ENCODE measurements around the gene IQSEC1. TPM values are rescaled to one million over a fixed set of nuclear protein-coding genes. Genes with fewer than 3 reads are reported as not detected.

The IQSEC1 gene
- total and polyA plus RNA-seq, 7 donors, result 2.5 to 39.1 (median 23.9) TPM

DNA sequence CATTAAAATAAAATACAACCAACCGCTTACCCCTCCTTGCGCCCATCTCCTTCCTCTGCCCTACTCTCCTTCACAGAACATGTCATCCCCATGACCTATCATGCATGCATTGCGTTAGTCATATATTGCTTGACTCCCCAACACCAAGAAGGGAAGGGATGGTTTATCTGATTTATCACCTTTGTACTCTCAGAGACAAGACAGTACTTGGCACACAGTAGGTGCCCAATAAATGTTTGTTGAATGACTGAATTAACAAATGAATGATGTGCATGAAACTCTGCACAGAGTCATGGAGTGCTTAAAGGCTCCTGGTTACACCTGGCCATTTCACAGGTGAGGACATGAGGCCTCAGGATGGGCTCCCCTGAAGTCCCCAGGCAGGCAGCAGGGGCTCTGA lies 59.7 kb downstream of the IQSEC1 start:
- H3K4me3 ChIP-seq, result no peak overlapping the region

DNA sequence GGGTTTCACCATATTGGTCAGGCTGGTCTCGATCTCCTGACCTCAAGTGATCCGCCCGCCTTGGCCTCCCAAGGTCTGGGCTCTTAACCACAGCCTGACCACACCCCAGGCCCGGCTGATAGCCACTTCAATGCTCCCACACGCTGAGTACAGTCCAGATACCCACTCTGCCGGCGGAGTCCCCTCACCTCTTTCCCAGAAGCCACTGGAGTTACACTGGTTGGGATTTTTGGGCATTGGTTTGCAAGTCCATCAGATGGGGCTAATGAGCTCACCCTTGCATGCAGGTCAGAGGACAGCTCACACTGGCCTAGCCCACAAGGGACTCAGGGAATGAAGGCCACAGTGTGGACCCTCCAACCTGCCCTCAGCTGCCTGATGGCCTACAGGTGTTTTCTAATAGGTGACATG lies 60.1 kb downstream of the IQSEC1 start:
- no peak overlapping the region for H3K4me3 ChIP-seq
- H3K27me3 ChIP-seq, result no peaks in the 10 kb centered on the region
- DNase-seq, result peak; percentile 56
- H3K36me3 ChIP-seq, result no peaks in the 10 kb centered on the region
- no peaks in the 10 kb centered on the region for H3K9me3 ChIP-seq
- intact Hi-C loops (cut with DNase I), result no loop called here
- peaks cover 0 to 7% (median 0%) of the 10 kb centered on the region in 4 donors for H3K4me1 ChIP-seq
- 77 to 81% methylated on average over 7 of the region's 7 CpGs for WGBS, 2 donors
- TF ChIP-seq, protein P1, sequence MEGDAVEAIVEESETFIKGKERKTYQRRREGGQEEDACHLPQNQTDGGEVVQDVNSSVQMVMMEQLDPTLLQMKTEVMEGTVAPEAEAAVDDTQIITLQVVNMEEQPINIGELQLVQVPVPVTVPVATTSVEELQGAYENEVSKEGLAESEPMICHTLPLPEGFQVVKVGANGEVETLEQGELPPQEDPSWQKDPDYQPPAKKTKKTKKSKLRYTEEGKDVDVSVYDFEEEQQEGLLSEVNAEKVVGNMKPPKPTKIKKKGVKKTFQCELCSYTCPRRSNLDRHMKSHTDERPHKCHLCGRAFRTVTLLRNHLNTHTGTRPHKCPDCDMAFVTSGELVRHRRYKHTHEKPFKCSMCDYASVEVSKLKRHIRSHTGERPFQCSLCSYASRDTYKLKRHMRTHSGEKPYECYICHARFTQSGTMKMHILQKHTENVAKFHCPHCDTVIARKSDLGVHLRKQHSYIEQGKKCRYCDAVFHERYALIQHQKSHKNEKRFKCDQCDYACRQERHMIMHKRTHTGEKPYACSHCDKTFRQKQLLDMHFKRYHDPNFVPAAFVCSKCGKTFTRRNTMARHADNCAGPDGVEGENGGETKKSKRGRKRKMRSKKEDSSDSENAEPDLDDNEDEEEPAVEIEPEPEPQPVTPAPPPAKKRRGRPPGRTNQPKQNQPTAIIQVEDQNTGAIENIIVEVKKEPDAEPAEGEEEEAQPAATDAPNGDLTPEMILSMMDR (IDR thresholded peaks at IDR 0.05), result no peak
- TF ChIP-seq POLR2AphosphoS5 (IDR thresholded peaks at IDR 0.05) (no peak), EP300 (IDR thresholded peaks at IDR 0.05) (no peak), POLR2A (IDR thresholded peaks at IDR 0.05) (no peak)
- H3K27ac ChIP-seq, result peak overlapping the region in 3 of 4 donors; percentile 23 to 50 (median 49)

More for the DNA sequence above, 59.7 kb downstream of the IQSEC1 start:
- Histone ChIP-seq H3K27ac (peak overlapping the region in 3 of 4 donors; percentile 23 to 68 (median 49)), H3K9me3 (no peaks in the 10 kb centered on the region), H3K27me3 (no peaks in the 10 kb centered on the region), H3K4me1 (peaks cover 0 to 11% (median 2%) of the 10 kb centered on the region in 4 donors), H3K36me3 (no peaks in the 10 kb centered on the region)
- no peak for DNase-seq
- no peak for TF ChIP-seq POLR2A (IDR thresholded peaks at IDR 0.05)
- TF ChIP-seq POLR2AphosphoS5 (IDR thresholded peaks at IDR 0.05), result no peak
- no peak for TF ChIP-seq EP300 (IDR thresholded peaks at IDR 0.05)
- TF ChIP-seq, protein P1 (IDR thresholded peaks at IDR 0.05), result no peak
- intact Hi-C loops (cut with DNase I), result no loop called here
- 79 to 95% methylated on average over 3 of the region's 3 CpGs for WGBS, 2 donors

DNA sequence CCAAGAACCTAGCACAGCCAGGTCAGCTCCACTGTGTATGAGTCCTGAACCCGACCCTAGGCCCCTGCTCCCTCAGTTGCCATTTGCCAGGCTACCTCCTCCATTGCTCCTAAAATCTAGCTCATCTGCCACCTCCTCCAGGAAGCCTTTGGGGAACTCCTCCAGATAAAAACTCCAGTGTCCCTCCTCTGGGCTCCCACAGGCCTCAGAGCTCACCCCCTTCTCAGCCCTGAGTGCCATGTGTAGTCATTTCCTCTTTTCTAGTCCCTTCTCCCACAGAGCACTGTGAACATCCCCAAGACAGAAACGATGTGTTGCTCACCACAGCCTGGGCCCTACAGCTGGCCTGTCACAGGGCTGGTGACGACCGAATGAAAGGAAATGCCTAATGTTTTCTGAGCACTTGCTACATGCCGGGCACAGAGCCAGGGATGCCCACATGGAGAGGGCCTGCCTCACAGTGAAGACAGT lies 61.0 kb downstream of the IQSEC1 start:
- Histone ChIP-seq H3K36me3 (no peaks in the 10 kb centered on the region), H3K27me3 (no peaks in the 10 kb centered on the region), H3K9me3 (no peaks in the 10 kb centered on the region), H3K4me1 (peaks cover 0 to 6% (median 0%) of the 10 kb centered on the region in 4 donors), H3K27ac (peak overlapping the region in 3 of 4 donors; percentile 46 to 61 (median 60)), H3K4me3 (no peak overlapping the region)
- WGBS, 2 donors, result 49 to 73% methylated on average over 5 of the region's 5 CpGs
- peak; percentile 89 for DNase-seq
- intact Hi-C loops (cut with DNase I), result no loop called here
- TF ChIP-seq EP300 (IDR thresholded peaks at IDR 0.05) (peak in 2 of 4 donors; percentile 51 to 82), POLR2A (IDR thresholded peaks at IDR 0.05) (no peak), POLR2AphosphoS5 (IDR thresholded peaks at IDR 0.05) (peak in 2 of 4 donors; percentile 42 to 71)
- TF ChIP-seq, protein P1 (IDR thresholded peaks at IDR 0.05), result no peak

DNA sequence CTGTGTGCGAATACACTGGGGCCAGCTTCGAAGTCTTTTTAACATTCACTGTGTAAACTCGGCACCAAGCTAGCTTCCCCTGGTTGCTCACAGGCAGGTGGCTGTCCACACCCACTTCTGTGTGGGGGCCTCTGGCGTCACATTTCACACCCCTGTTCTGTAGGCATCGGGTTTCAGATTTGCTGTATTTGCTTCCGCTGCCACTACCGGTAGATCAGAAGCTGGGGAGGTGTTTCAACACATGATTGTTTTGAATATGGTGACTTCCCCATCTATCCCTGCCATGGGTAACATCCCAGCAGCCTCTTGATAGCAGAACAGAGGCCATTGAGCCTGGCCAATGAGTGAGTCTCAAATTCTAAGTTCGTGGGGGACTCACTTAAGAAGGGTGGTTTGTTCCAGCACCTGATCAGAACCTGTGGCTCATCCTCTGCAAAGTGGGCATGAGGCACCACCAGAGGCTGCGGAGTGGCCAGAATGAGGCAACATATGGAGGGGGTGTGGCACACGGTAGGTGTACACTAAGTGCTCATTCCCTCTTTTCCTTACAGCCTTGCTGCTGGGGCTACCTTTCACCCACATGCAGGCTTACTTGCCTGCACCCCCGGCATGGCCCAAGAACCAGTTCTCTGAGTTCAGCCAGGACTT lies 61.5 kb downstream of the IQSEC1 start:
- peak; percentile 73 for DNase-seq
- TF ChIP-seq POLR2AphosphoS5 (IDR thresholded peaks at IDR 0.05) (peak in 1 of 4 donors; percentile 35), POLR2A (IDR thresholded peaks at IDR 0.05) (no peak)
- intact Hi-C loops (cut with DNase I), result no loop called here
- WGBS, 2 donors, result 38 to 39% methylated on average over 11 of the region's 11 CpGs
- peak overlapping the region in 3 of 4 donors; percentile 46 to 61 (median 60) for H3K27ac ChIP-seq
- no peaks in the 10 kb centered on the region for H3K9me3 ChIP-seq
- H3K4me1 ChIP-seq, result peaks cover 0 to 6% (median 0%) of the 10 kb centered on the region in 4 donors
- no peaks in the 10 kb centered on the region for H3K36me3 ChIP-seq
- H3K27me3 ChIP-seq, result no peaks in the 10 kb centered on the region
- H3K4me3 ChIP-seq, result no peak overlapping the region

DNA sequence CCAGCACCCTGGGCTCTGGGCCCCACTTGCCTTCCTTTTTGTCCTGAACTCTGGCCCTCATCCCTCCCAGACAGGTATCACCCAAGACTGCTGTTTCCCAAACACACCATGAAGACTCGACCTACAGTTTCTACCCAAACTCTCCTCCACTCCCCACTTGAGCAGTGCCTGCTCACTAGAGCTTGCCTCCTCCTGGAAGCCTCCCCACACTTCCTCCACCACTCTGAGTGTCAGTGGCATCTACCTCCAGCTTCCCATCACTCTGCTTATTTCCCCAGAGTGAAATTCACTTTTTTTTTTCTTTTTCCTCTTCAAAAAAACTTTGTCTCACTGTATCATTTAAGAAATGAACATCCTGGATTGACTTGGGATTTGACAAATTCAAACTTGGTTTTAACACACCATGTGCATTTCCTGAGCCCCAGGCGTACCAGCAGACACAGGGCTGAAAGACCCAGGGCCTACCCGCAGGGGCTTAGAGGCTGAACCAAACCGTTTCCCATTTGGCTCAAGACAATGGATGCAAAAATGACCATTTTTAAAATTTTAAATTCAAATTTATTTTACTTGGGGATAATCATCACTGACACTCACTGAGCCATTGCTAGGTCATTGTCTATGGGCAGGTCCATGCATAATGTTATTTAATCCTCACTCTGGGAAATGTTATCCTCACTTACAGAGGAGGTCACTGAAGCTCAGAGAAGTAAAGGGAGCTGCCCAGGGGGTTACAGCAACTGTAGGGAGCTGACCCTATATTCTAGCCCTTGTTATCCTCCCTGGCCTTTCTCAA lies 62.3 kb downstream of the IQSEC1 start:
- DNase-seq, result no peak
- peak overlapping the region in 2 of 4 donors; percentile 60 to 61 for H3K27ac ChIP-seq
- TF ChIP-seq, protein P1 (IDR thresholded peaks at IDR 0.05), result no peak
- TF ChIP-seq EP300 (IDR thresholded peaks at IDR 0.05), result no peak
- no peak for TF ChIP-seq POLR2A (IDR thresholded peaks at IDR 0.05)
- TF ChIP-seq POLR2AphosphoS5 (IDR thresholded peaks at IDR 0.05), result no peak
- H3K27me3 ChIP-seq, result no peaks in the 10 kb centered on the region
- peaks cover 0 to 5% (median 0%) of the 10 kb centered on the region in 4 donors for H3K4me1 ChIP-seq
- intact Hi-C loops (cut with DNase I), result no loop called here
- H3K4me3 ChIP-seq, result no peak overlapping the region
- no peaks in the 10 kb centered on the region for H3K36me3 ChIP-seq
- no peaks in the 10 kb centered on the region for H3K9me3 ChIP-seq
- 73 to 85% methylated on average over 4 of the region's 4 CpGs for WGBS, 2 donors

Measured in sigmoid colon (tissue), 7 donors.